AG09319 (cell line): ENCODE data around the gene FMNL2.

Experiments
- DNase-seq: peaks from one replicate; pipeline ENCODE4 v3.0.0-alpha.2; 2010; ENCODE audit warnings: low read depth; ENCODE audit errors: extremely low read depth
- TF ChIP-seq, protein P1 (sequence below): IDR thresholded peaks from 2 replicates; pipeline ENCODE4 v1.5.1; 2011; ENCODE audit warnings: low read depth, mild to moderate bottlenecking, inconsistent platforms, low read length, moderate library complexity

Gene FMNL2

GRCh38 chr2:152419944-152420343 lies 85.0 kb downstream of the FMNL2 start:
- DNase-seq, result no peak
- TF ChIP-seq, protein P1, sequence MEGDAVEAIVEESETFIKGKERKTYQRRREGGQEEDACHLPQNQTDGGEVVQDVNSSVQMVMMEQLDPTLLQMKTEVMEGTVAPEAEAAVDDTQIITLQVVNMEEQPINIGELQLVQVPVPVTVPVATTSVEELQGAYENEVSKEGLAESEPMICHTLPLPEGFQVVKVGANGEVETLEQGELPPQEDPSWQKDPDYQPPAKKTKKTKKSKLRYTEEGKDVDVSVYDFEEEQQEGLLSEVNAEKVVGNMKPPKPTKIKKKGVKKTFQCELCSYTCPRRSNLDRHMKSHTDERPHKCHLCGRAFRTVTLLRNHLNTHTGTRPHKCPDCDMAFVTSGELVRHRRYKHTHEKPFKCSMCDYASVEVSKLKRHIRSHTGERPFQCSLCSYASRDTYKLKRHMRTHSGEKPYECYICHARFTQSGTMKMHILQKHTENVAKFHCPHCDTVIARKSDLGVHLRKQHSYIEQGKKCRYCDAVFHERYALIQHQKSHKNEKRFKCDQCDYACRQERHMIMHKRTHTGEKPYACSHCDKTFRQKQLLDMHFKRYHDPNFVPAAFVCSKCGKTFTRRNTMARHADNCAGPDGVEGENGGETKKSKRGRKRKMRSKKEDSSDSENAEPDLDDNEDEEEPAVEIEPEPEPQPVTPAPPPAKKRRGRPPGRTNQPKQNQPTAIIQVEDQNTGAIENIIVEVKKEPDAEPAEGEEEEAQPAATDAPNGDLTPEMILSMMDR, result no peak

DNA sequence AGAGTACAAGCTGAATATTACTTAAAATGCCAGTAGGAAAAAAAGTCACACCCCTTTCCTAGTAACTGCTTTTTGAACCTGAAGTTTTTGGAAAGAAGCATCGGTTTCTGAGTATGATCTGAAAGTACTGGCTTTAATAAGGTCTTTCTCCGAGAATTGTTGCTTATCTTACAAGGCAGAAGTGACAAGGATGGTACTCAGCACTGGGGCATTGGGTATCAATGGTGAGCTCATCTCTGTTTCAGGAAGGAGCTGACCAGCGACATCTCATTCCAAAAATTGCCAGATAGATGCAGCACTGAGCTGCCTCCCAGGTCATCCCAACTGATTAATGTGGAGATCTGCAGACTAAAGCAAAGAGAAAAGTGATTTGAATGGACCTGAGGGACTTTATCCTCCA lies 85.4 kb downstream of the FMNL2 start:
- no peak for DNase-seq
- TF ChIP-seq, protein P1, result no peak

GRCh38 chr2:152420936-152421335 lies 86.0 kb downstream of the FMNL2 start:
- no peak for DNase-seq
- TF ChIP-seq, protein P1, result no peak

DNA sequence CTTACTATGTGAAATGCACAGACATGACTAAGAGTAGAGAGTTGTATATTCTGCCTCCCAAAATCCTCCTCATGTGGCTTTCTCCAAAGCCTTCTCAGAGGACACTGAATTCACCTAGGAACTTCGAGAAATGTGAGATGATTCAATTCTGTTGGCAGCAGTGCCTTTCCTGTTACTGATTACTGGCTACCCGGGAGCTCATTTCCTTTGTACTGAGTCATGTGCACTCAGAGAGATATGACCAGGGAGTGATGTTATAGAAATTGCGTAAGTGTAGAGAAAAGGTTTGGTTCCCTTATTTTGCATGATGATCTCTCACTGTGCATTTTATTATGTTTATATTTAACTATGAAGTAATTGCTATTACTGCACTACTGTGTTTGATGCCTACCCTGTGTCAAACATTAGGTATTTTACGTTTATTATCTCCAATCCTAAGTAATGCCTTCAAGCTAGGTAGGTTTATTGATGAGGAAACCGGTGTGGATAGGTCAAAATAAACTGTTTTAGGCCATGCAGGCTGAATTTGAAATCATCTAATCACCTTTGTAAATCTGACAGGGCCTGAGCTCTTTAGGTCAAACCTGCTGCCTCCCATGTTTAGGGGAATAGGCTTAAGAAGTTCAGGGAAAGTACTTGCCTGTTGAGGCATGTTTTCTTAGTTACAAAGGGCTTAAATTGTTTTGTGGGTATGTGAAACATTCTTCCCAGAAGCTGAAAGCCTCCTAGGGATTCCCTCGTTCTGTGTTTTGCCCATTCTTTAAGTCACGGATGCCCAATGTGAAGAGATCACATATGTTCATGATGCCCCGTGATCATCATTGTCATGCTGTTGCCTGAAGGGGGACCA lies 86.8 kb downstream of the FMNL2 start:
- TF ChIP-seq, protein P1, result no peak
- peak; percentile 75 for DNase-seq

GRCh38 chr2:152423684-152424083 lies 88.7 kb downstream of the FMNL2 start:
- TF ChIP-seq, protein P1, result no peak
- no peak for DNase-seq

DNA sequence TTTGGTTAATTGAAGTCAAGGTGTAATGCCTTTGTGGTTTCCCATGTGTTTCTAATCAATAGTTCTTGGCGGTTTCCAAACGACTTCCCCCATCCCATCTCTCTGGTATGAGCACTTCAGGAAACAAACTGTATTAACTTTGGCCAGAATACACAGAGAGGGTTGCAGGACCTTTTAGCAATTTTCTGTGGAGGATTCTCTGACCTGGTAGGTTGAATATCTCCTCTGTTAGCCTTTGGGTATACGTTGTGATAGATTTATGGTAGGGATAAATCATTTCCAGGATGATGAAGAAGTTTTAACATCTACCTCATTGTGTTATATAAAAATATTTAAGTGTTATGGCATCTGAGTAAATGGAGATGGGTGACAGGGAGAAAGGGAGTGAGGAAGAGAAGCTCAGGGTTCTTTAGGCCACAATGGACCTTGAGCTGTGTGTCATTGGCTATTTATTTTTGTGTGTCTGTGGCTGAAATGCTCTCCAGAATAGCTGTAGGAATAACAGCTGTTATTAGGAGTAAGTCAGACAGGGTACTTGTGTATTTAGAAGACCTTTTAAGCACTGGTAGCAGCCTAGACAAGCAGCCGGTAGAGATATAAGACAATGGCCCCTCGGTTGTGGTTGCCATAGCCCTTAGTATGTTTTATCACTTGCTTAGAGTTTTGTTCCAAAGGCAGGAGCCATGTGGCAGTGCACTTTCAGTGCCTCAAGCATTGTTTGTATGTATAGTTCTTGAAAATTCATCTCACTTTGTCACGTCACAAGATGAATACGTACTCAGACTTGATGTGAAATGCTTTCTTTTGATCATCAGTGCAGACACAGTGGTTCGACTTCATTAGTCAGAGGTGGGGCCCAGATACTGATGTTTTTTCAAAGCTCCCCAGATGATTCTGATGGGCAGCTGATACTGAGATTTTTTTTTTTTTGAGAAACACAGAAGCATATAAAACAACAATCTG lies 91.1 kb downstream of the FMNL2 start:
- DNase-seq, result no peak
- TF ChIP-seq, protein P1, result no peak

DNA sequence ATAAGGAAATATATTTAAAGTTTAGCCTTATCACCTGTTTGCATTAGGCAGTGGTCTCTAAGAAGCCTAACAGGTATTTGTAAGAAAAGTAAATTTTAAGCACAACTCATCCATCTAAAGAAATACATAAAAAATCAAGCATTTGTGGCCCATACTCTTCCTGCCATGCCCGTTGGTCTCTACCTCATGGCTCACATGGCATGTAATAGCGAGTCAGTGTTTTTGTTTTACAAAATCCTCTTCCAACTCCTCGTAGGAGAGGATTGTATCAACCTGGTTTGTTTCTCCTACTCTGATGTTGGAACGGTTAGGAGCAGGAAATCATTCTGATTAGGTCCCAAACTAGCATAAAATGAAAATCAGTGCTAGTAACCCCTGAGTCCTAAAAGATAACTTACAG lies 91.8 kb downstream of the FMNL2 start:
- TF ChIP-seq, protein P1, result no peak
- DNase-seq, result no peak
